Measurements from ENCODE around the gene SASH1. TPM values are rescaled to one million over a fixed set of nuclear protein-coding genes. Genes with fewer than 3 reads are reported as not detected.

SASH1 gene
- total RNA-seq, 2 donors from 2014 or later: 14.9 to 16.4 TPM

DNA sequence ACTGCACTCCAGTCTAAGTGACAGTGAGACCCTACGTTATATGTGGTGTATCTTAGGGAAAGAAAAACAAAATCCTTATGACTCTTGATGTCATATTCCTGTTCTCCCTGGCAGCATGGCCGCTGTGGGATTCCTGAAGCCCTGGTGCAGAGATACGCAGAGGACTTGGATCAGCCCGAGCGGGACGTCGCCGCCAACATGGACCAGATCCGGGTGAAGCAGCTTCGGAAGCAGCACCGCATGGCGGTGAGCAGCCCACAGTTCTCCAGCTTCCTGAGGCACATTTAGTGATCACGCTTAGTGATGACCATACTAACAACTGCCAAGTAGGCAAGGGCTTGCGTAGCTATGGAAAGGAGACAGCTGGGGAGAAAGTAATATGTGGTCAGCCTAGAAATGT is 203.3 kb downstream of the SASH1 start:
- no peak for DNase-seq
- H3K9ac ChIP-seq (ENCODE audit: low read depth in 2 of 2, low read length in 2 of 2): no peak overlapping the region
- no peaks in the 10 kb centered on the region for H3K27me3 ChIP-seq
- intact Hi-C loops (cut with DNase I): no loop called here
- H3K4me3 ChIP-seq: no peak overlapping the region
- TF ChIP-seq, protein P1, sequence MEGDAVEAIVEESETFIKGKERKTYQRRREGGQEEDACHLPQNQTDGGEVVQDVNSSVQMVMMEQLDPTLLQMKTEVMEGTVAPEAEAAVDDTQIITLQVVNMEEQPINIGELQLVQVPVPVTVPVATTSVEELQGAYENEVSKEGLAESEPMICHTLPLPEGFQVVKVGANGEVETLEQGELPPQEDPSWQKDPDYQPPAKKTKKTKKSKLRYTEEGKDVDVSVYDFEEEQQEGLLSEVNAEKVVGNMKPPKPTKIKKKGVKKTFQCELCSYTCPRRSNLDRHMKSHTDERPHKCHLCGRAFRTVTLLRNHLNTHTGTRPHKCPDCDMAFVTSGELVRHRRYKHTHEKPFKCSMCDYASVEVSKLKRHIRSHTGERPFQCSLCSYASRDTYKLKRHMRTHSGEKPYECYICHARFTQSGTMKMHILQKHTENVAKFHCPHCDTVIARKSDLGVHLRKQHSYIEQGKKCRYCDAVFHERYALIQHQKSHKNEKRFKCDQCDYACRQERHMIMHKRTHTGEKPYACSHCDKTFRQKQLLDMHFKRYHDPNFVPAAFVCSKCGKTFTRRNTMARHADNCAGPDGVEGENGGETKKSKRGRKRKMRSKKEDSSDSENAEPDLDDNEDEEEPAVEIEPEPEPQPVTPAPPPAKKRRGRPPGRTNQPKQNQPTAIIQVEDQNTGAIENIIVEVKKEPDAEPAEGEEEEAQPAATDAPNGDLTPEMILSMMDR (IDR thresholded peaks at IDR 0.05): no peak
- H3K9me3 ChIP-seq: no peaks in the 10 kb centered on the region
- H3K27ac ChIP-seq: no peak overlapping the region
- no peaks in the 10 kb centered on the region for H3K4me1 ChIP-seq
- no peaks in the 10 kb centered on the region for H3K36me3 ChIP-seq

- Histone ChIP-seq H3K4me1 (no peaks in the 10 kb centered on the region), H3K9ac (ENCODE audit: low read depth in 2 of 2, low read length in 2 of 2) (no peak overlapping the region), H3K9me3 (no peaks in the 10 kb centered on the region), H3K27ac (no peak overlapping the region), H3K4me3 (no peak overlapping the region), H3K27me3 (no peaks in the 10 kb centered on the region), H3K36me3 (no peaks in the 10 kb centered on the region)
- intact Hi-C loops (cut with DNase I): no loop called here
- TF ChIP-seq, protein P1 (IDR thresholded peaks at IDR 0.05): no peak
- no peak for DNase-seq
Observed at GRCh38 chr6:148547110-148547509, 204.5 kb downstream of the SASH1 start.

GRCh38 chr6:148548065-148548748 is 205.6 kb downstream of the SASH1 start:
- Histone ChIP-seq H3K27ac (no peak overlapping the region), H3K4me1 (no peaks in the 10 kb centered on the region), H3K9ac (ENCODE audit: low read depth in 2 of 2, low read length in 2 of 2) (no peak overlapping the region), H3K9me3 (no peaks in the 10 kb centered on the region), H3K4me3 (no peak overlapping the region), H3K36me3 (no peaks in the 10 kb centered on the region), H3K27me3 (no peaks in the 10 kb centered on the region)
- no peak for DNase-seq
- intact Hi-C loops (cut with DNase I): no loop called here
- TF ChIP-seq, protein P1 (IDR thresholded peaks at IDR 0.05): no peak

GRCh38 chr6:148548749-148549140 is 206.1 kb downstream of the SASH1 start:
- Histone ChIP-seq H3K27me3 (no peaks in the 10 kb centered on the region), H3K4me3 (no peak overlapping the region), H3K9ac (ENCODE audit: low read depth in 2 of 2, low read length in 2 of 2) (no peak overlapping the region), H3K4me1 (no peaks in the 10 kb centered on the region), H3K36me3 (no peaks in the 10 kb centered on the region), H3K9me3 (no peaks in the 10 kb centered on the region), H3K27ac (no peak overlapping the region)
- TF ChIP-seq, protein P1 (IDR thresholded peaks at IDR 0.05): no peak
- DNase-seq: no peak
- intact Hi-C loops (cut with DNase I): no loop called here

GRCh38 chr6:148550569-148550968 is 207.9 kb downstream of the SASH1 start:
- intact Hi-C loops (cut with DNase I): no loop called here
- Histone ChIP-seq H3K27ac (no peak overlapping the region), H3K27me3 (no peaks in the 10 kb centered on the region), H3K36me3 (no peaks in the 10 kb centered on the region), H3K4me3 (no peak overlapping the region), H3K4me1 (no peaks in the 10 kb centered on the region), H3K9ac (ENCODE audit: low read depth in 2 of 2, low read length in 2 of 2) (no peak overlapping the region), H3K9me3 (no peaks in the 10 kb centered on the region)
- no peak for DNase-seq
- TF ChIP-seq, protein P1 (IDR thresholded peaks at IDR 0.05): no peak
